ENCODE measurements around the gene ELSPBP1.

DNA sequence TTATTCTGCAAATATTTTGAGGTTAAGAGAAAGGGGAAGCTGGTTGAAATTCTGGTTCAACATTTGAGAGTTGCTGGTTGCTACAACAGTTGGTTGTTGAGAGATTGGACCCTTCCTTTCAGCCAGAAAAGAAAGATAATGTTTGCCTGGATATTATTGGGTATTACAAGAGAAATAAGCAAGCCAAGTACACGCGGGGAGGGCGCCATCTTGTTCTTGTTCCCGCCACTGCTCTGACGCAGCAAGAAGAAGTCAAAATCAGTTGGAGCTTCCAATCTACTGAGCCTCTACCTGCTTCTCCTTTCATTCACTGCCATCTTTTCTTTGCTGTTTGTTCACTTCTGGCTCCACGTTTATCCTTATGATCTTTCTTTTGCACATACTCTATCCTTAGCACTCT is 20.9 kb upstream of the ELSPBP1 start:
- no peak for TF ChIP-seq EZH2phosphoT487 (IDR thresholded peaks at IDR 0.05; ENCODE audit: low read depth)
- TF ChIP-seq, protein P1, sequence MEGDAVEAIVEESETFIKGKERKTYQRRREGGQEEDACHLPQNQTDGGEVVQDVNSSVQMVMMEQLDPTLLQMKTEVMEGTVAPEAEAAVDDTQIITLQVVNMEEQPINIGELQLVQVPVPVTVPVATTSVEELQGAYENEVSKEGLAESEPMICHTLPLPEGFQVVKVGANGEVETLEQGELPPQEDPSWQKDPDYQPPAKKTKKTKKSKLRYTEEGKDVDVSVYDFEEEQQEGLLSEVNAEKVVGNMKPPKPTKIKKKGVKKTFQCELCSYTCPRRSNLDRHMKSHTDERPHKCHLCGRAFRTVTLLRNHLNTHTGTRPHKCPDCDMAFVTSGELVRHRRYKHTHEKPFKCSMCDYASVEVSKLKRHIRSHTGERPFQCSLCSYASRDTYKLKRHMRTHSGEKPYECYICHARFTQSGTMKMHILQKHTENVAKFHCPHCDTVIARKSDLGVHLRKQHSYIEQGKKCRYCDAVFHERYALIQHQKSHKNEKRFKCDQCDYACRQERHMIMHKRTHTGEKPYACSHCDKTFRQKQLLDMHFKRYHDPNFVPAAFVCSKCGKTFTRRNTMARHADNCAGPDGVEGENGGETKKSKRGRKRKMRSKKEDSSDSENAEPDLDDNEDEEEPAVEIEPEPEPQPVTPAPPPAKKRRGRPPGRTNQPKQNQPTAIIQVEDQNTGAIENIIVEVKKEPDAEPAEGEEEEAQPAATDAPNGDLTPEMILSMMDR (IDR thresholded peaks at IDR 0.05; ENCODE audit: low read depth, low read length) = no peak

Measured in OCI-LY3 (cell line).